ENCODE data around the gene CIBAR2. TPM values are rescaled to one million over a fixed set of nuclear protein-coding genes. Genes with fewer than 3 reads are reported as not detected.

The CIBAR2 gene
- total and polyA plus RNA-seq, 2 experiments from 2014 or later: not detected

- H3K4me2 ChIP-seq: no peak overlapping the region
- H3K4me3 Mint-ChIP-seq: no peak overlapping the region
- no peaks in the 10 kb centered on the region for H3K9me2 ChIP-seq (ENCODE audit: insufficient read depth)
- H3K27ac Mint-ChIP-seq: no peak overlapping the region
- no peaks in the 10 kb centered on the region for H3K4me1 ChIP-seq (ENCODE audit: insufficient read depth)
- H3K27me3 Mint-ChIP-seq (ENCODE audit: insufficient read depth, low read depth, poor library complexity): peaks cover 9% of the 10 kb centered on the region
- TF ChIP-seq NANOG (IDR thresholded peaks at IDR 0.05; ENCODE audit: borderline replicate concordance) (no peak), CTCF (conservative IDR thresholded peaks at IDR 0.05; ENCODE audit: low read depth in 2 of 2) (no peak), POLR2AphosphoS5 (IDR thresholded peaks at IDR 0.05; ENCODE audit: low read depth) (no peak), STAT1 (IDR thresholded peaks at IDR 0.05; ENCODE audit: unreplicated experiment) (no peak), EZH2 (IDR thresholded peaks at IDR 0.05; ENCODE audit: low read depth, unreplicated experiment) (no peak)
- no peaks in the 10 kb centered on the region for H3K27me3 ChIP-seq (ENCODE audit: insufficient read depth)
- no peak overlapping the region for H3K27ac ChIP-seq (ENCODE audit: low read depth)
- no peak overlapping the region for H2AFZ ChIP-seq
- H3K4me1 Mint-ChIP-seq: peaks cover 6% of the 10 kb centered on the region; the same call in 2 of the 3 replicates
- no peak overlapping the region for H3K4me3 ChIP-seq
- H4K20me1 ChIP-seq (replicated peaks; ENCODE audit: insufficient read depth): no peaks in the 10 kb centered on the region
- ATAC-seq (no peak), DNase-seq (ENCODE audit: low spot score) (no peak)
- H3K79me2 ChIP-seq (replicated peaks; ENCODE audit: insufficient read depth): no peaks in the 10 kb centered on the region
- H3K36me3 ChIP-seq (ENCODE audit: insufficient read depth): no peaks in the 10 kb centered on the region
- H3K36me3 Mint-ChIP-seq (ENCODE audit: low read depth): no peaks in the 10 kb centered on the region
- H3K9me3 Mint-ChIP-seq: no peaks in the 10 kb centered on the region
- H3F3A ChIP-seq (replicated peaks; ENCODE audit: low read depth): no peaks in the 10 kb centered on the region
Observed at GRCh38 chr16:85145188-85145587, 32.9 kb upstream of the CIBAR2 start.

- H3K9me3 Mint-ChIP-seq: no peaks in the 10 kb centered on the region; the same call in 2 of the 3 replicates
- Histone ChIP-seq H3F3A (replicated peaks; ENCODE audit: low read depth) (no peaks in the 10 kb centered on the region), H4K20me1 (replicated peaks; ENCODE audit: insufficient read depth) (no peaks in the 10 kb centered on the region), H3K27ac (ENCODE audit: low read depth) (no peak overlapping the region), H3K4me2 (no peak overlapping the region), H3K36me3 (ENCODE audit: insufficient read depth) (no peaks in the 10 kb centered on the region), H2AFZ (no peak overlapping the region), H3K9me2 (ENCODE audit: insufficient read depth) (no peaks in the 10 kb centered on the region), H3K4me3 (no peak overlapping the region), H3K4me1 (ENCODE audit: insufficient read depth) (no peaks in the 10 kb centered on the region), H3K79me2 (replicated peaks; ENCODE audit: insufficient read depth) (no peaks in the 10 kb centered on the region), H3K27me3 (ENCODE audit: insufficient read depth) (no peaks in the 10 kb centered on the region)
- H3K36me3 Mint-ChIP-seq (ENCODE audit: low read depth): no peaks in the 10 kb centered on the region
- no peak overlapping the region for H3K4me3 Mint-ChIP-seq
- DNase-seq (ENCODE audit: low spot score): no peak
- H3K27me3 Mint-ChIP-seq (ENCODE audit: insufficient read depth, low read depth, poor library complexity): peaks cover 15% of the 10 kb centered on the region
- no peak overlapping the region for H3K27ac Mint-ChIP-seq
- no peak for ATAC-seq
- peaks cover 11% of the 10 kb centered on the region for H3K4me1 Mint-ChIP-seq
- TF ChIP-seq EZH2 (IDR thresholded peaks at IDR 0.05; ENCODE audit: low read depth, unreplicated experiment) (no peak), CTCF (conservative IDR thresholded peaks at IDR 0.05; ENCODE audit: low read depth in 2 of 2) (no peak), POLR2AphosphoS5 (IDR thresholded peaks at IDR 0.05; ENCODE audit: low read depth) (no peak), STAT1 (IDR thresholded peaks at IDR 0.05; ENCODE audit: unreplicated experiment) (no peak), NANOG (IDR thresholded peaks at IDR 0.05; ENCODE audit: borderline replicate concordance) (no peak), ZNF331 (CRISPR knock-in tag; IDR thresholded peaks at IDR 0.05; ENCODE audit: low read depth) (no peak), JUNB (IDR thresholded peaks at IDR 0.05; ENCODE audit: unreplicated experiment) (no peak), ZNF114 (CRISPR knock-in tag; IDR thresholded peaks at IDR 0.05) (no peak), REST (IDR thresholded peaks at IDR 0.05; ENCODE audit: unreplicated experiment) (no peak), ETS1 (IDR thresholded peaks at IDR 0.05) (no peak), CREB1 (CRISPR knock-in tag; IDR thresholded peaks at IDR 0.05; ENCODE audit: low read depth) (no peak)
Observed at GRCh38 chr16:85144026-85144915, 32.0 kb upstream of the CIBAR2 start.
